HG02884 (cell line): Measurements from ENCODE around the gene ARPIN.

Experiments
- ATAC-seq: cut with Tn5 transposase; IDR thresholded peaks from one replicate; pipeline ENCODE4 v1.9.1; 2021; ENCODE audit warnings: mild to moderate bottlenecking, moderate library complexity; ENCODE audit not compliant: unreplicated experiment

The ARPIN gene

DNA sequence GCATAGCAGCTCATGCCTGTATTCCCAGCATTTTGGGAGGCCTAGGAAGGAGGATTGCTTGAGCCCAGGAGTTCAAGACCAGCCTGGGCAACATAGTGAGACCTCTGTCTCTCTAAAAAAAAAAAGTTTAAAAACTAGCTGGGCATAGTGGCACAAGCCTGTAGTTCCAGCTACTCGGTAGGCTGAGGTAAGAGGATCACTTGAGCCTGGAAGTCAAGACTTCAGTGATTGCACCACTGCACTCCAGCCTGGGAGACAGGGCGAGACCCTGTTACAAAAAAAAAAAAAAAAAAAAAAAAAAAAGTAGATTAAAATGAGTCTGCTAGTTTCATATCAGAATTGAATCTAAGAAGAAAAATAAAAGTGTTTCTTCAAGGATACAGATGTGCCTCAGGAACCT is 65.7 kb downstream of the ARPIN start:
- ATAC-seq, result no peak

GRCh38 chr15:89845305-89845893 is 67.4 kb downstream of the ARPIN start:
- no peak for ATAC-seq
